GM18951 (cell line): Measurements from ENCODE around the gene MPP2.
"Not testable (repeated sequence)": the region's sequence is repeated elsewhere in the genome, so short reads cannot be mapped to it uniquely, and the experiment has no call there.

Experiments
- POLR2A ChIP-seq: IDR thresholded peaks from 4 replicates; pipeline ENCODE4 v1.6.1; 2011; ENCODE audit warnings: mild to moderate bottlenecking; ENCODE audit not compliant: insufficient read length, insufficient read depth; ENCODE audit errors: extremely low read depth
- in situ Hi-C: fragments of 300-500 bp; cut with MboI; formaldehyde crosslinking; loops from one replicate; pipeline ENCODE4 v1.12.0; 2022; ENCODE audit warnings: low sequenced_read_pairs, mixed read lengths, inconsistent platforms; ENCODE audit not compliant: unreplicated experiment

MPP2 gene

GRCh38 chr17:43905985-43906852 is 1.1 kb downstream of the MPP2 start:
- TF ChIP-seq POLR2A, result no peak
- in situ Hi-C loops, result no loop called here

DNA sequence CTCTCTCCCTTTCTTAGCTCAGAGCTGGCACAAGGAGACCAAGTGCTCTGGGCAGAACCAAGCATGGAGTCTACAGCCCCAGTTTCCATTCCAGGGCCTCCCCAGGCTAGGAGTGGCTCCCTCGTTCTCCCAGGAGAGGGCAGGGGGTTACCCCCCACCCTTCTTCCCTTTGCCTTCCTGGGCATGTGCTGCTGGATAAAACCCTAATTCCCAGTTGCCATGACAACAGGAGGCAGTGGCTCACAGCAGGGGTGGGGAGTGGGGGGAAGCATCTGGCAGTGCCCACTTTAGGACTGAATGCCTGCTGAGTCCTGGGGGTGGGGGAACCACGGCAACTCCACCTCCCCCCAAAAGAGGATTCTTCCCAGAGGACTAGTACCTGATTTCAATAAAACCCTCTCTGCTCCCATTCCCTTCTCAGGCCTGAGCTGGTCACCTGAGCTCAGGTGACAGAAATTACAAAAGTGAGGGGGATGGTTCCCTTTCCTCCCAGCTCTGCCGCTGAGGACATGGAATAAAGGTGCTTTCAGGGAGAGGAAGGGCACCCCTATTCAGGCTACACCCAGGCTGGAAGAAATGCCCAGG is 1.8 kb downstream of the MPP2 start:
- in situ Hi-C loops, result no loop called here
- TF ChIP-seq POLR2A, result no peak

- in situ Hi-C loops, result no loop called here
- no peak for TF ChIP-seq POLR2A
These were observed 5.3 kb downstream of the MPP2 start for GRCh38 chr17:43901861-43902589.

GRCh38 chr17:43900858-43901754 is 6.2 kb downstream of the MPP2 start:
- in situ Hi-C loops, result no loop called here
- no peak for TF ChIP-seq POLR2A

GRCh38 chr17:43900183-43900857 is 7.0 kb downstream of the MPP2 start:
- no peak for TF ChIP-seq POLR2A
- in situ Hi-C loops, result no loop called here

GRCh38 chr17:43898446-43898845 is 8.9 kb downstream of the MPP2 start:
- in situ Hi-C loops, result no loop called here
- no peak for TF ChIP-seq POLR2A

- in situ Hi-C loops, result no loop called here
- TF ChIP-seq POLR2A, result no peak
These were observed 9.5 kb downstream of the MPP2 start for GRCh38 chr17:43897831-43898230.

- in situ Hi-C loops, result not testable (repeated sequence)
These were observed 12.8 kb downstream of the MPP2 start for GRCh38 chr17:43894494-43894893.

GRCh38 chr17:43892647-43892952 is 14.7 kb downstream of the MPP2 start:
- in situ Hi-C loops, result no loop called here
- no peak for TF ChIP-seq POLR2A

- no peak for TF ChIP-seq POLR2A
- in situ Hi-C loops, result no loop called here
These were observed 15.3 kb downstream of the MPP2 start for GRCh38 chr17:43891851-43892646.

- in situ Hi-C loops, result no loop called here
- TF ChIP-seq POLR2A, result no peak
These were observed 17.1 kb downstream of the MPP2 start for GRCh38 chr17:43890240-43890639.

DNA sequence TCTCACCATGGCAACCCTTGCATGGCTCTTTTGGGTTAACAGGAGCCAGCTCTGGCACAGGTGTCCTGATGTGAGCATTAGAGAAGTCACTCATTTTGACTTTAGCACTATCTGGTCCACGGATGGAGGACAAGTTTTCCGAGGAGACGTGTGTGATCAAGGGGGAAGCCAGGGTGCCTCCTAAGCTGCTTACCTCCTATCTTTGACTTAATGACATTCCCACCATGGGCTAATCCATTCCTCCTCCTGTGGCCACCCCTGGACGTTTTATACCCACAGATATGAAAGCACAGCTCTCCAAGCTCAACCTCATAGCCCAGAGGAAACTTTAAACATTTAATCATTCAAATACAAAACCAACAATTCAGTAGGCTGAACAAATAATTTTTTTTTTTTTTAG is 18.8 kb downstream of the MPP2 start:
- in situ Hi-C loops, result no loop called here
- no peak for TF ChIP-seq POLR2A
